Activated CD4-positive, alpha-beta T cell treated with anti-CD3 and anti-CD28 coated beads, Interleukin-2, amount 10 ng/mL, durations not matched to agents 24 days and 14 days (primary cell): ENCODE results near the gene GAD2. TPM values are rescaled to one million over a fixed set of nuclear protein-coding genes. Genes with fewer than 3 reads are reported as not detected.

Experiments
- DNase-seq: peaks from one replicate; pipeline ENCODE4 v3.0.0; 2022
- H3K27ac Mint-ChIP-seq: one replicate; pipeline ENCODE4 v1.8.0; 2022; ENCODE audit warnings: mild to moderate bottlenecking, mixed read lengths
- H3K27me3 Mint-ChIP-seq: one replicate; pipeline ENCODE4 v1.8.0; 2022; ENCODE audit warnings: mixed read lengths
- H3K36me3 Mint-ChIP-seq: one replicate; pipeline ENCODE4 v1.8.0; 2022; ENCODE audit warnings: low read depth, mild to moderate bottlenecking, mixed read lengths
- H3K4me1 Mint-ChIP-seq: one replicate; pipeline ENCODE4 v1.8.0; 2021; ENCODE audit warnings: mixed read lengths
- H3K4me3 Mint-ChIP-seq: one replicate; pipeline ENCODE4 v1.8.0; 2022; ENCODE audit warnings: mild to moderate bottlenecking, moderate library complexity, mixed read lengths
- H3K9me3 Mint-ChIP-seq: one replicate; pipeline ENCODE4 v1.8.0; 2021; ENCODE audit warnings: mixed read lengths
- intact Hi-C: fragments of 100-400 bp; cut with micrococcal nuclease; formaldehyde crosslinking; loops from one replicate; pipeline ENCODE4 v1.15.1; 2023
- total RNA-seq: library from RNA; stranded (reverse); gene quantifications from 2 replicates; pipeline ENCODE4 v1.2.3, GENCODE V29; 2022

Gene GAD2
- total RNA-seq, 1 donor from 2014 or later, result not detected

DNA sequence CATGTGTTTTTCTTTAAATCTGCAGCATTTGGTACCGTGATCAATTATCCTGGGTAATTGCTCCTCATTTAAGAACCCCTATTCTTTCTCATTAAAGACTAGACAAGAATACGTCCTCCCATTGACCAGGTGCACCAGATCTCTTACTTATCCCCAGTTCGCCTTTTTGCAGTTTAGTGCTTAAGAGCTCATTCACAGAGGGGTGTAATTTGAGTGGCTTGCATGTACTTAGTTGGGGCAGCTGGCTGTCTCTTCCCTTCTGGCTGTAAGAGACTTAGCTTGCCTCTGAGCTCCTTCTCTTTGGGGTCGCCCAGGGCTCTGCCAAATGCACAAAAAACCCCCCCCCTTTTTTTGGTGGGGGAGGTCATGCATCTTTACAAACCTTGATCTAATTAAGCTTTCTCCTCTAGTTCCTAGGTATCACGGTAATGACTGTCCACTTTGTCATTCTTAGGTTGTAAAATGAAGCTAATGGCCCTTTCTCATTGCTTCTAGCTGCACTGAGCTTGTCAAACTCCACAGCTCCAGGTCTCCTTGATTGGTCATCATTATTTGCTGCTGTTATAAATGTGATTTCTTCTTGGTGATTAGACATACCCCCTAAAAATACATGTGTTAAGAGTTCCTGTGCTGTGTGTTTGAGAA, 26.3 kb downstream of the GAD2 start:
- no peak for DNase-seq
- Mint-ChIP-seq H3K27ac (no peak overlapping the region), H3K9me3 (no peaks in the 10 kb centered on the region), H3K36me3 (no peaks in the 10 kb centered on the region), H3K4me3 (no peak overlapping the region), H3K4me1 (no peaks in the 10 kb centered on the region), H3K27me3 (peaks cover 6% of the 10 kb centered on the region)
- intact Hi-C loops, result no loop called here

DNA sequence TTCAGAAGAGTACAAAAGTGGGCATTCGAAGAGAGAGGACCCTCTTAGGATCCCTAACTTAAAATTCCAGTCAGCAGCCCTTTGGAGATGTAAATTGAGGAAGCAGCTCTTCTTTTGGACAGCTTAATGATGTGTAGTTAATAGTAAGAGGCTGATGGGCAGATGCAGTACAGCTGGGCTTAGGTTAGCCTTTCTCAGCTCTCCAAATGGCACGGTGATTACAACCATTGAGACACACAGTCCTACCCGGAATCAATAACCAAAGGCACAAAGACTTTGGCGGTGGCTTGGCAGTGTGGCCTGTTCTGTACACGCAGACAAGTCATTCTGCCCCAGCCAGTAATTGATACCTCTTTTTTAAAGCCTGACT, 26.8 kb downstream of the GAD2 start:
- Mint-ChIP-seq H3K27me3 (peaks cover 6% of the 10 kb centered on the region), H3K36me3 (no peaks in the 10 kb centered on the region), H3K4me1 (no peaks in the 10 kb centered on the region), H3K27ac (no peak overlapping the region), H3K9me3 (no peaks in the 10 kb centered on the region), H3K4me3 (no peak overlapping the region)
- DNase-seq, result no peak
- intact Hi-C loops, result no loop called here

DNA sequence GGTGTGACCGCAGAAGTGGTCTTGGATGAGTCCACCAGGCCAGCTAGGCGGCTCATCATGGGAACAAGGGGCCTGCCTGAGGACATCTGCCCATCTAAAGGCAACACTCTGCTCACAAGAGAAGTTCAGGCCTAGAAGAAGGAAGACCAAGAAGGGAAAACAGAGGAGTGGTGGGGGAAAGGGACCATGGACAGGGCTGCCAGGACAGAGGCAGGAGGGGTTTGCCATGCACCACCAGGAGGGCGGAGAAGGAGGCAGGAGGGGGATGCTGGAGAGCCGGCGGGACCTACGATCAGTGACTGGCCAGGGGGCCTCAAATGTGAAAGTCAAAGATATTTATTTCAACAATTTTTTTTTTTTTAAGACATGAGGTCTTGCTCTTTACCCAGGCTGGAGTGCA, 33.1 kb downstream of the GAD2 start:
- Mint-ChIP-seq H3K27me3 (peaks cover under 1% of the 10 kb centered on the region), H3K4me1 (no peaks in the 10 kb centered on the region), H3K9me3 (no peaks in the 10 kb centered on the region), H3K4me3 (no peak overlapping the region), H3K27ac (no peak overlapping the region), H3K36me3 (no peaks in the 10 kb centered on the region)
- intact Hi-C loops, result no loop called here
- no peak for DNase-seq

DNA sequence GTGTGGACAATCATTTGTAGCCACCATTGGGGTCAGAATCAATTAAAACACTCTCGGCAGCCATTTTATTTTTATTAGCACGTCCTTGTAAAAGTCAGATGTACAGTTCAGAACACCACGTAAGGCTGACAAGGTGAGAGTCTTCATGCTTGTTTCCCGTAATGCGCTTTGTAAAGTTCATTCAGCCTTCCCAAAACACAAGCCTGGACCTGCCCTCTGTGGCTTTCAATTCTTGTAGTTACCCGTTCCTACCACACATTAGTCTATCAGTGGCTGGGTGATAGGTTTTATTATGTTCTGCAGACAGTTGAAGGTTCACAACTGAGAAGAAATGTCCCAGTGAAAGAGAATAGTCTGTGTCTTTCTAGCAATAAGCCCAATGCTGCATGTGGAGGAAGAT, 35.4 kb downstream of the GAD2 start:
- Mint-ChIP-seq H3K27ac (no peak overlapping the region), H3K4me3 (no peak overlapping the region), H3K27me3 (peaks cover 3% of the 10 kb centered on the region), H3K36me3 (no peaks in the 10 kb centered on the region), H3K4me1 (no peaks in the 10 kb centered on the region), H3K9me3 (no peaks in the 10 kb centered on the region)
- intact Hi-C loops, result no loop called here
- no peak for DNase-seq

DNA sequence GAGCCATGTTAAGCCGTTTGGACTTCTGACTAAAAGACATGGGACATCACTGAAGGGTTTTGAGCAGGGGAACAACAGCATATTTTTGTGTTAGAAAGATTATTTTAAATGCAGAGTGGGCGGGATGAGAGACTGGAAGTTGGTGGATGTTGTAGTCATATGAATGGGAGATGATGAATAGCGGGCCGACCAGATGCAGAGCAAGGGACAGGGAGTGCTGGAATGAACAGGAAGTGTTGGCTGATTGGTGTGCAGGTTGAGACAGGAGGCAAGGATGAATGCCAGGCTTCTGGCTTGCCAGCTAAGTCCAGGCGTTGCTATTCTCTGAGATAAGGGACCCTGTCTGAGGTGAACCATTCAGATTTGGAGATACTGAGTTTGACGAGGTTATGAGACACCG, 38.0 kb downstream of the GAD2 start:
- H3K27me3 Mint-ChIP-seq, result peaks cover 10% of the 10 kb centered on the region
- DNase-seq, result no peak
- H3K4me1 Mint-ChIP-seq, result no peaks in the 10 kb centered on the region
- no peak overlapping the region for H3K4me3 Mint-ChIP-seq
- H3K27ac Mint-ChIP-seq, result no peak overlapping the region
- H3K9me3 Mint-ChIP-seq, result no peaks in the 10 kb centered on the region
- no peaks in the 10 kb centered on the region for H3K36me3 Mint-ChIP-seq
- intact Hi-C loops, result no loop called here

DNA sequence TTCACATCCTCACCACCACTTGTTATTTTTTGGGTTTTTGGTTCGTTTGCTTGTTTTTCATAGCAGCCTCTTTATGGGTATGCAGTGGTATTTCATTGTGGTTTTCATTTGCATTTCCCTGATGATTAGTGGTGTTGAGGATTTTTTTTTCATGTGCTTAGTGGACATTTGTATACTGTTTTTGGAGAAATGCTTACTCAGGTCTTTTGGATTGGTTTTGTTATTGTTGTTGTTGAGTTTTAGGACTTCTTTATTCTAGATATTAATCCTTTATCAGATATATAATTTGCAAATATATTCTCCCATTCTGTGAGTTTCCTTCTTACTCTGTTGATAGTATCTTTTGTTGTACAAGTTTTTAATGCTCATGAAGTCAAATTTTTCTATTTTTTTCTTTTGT, 42.8 kb downstream of the GAD2 start:
- H3K27ac Mint-ChIP-seq, result no peak overlapping the region
- no peak for DNase-seq
- intact Hi-C loops, result no loop called here
- H3K36me3 Mint-ChIP-seq, result no peaks in the 10 kb centered on the region
- H3K9me3 Mint-ChIP-seq, result no peaks in the 10 kb centered on the region
- H3K27me3 Mint-ChIP-seq, result peaks cover 13% of the 10 kb centered on the region
- H3K4me3 Mint-ChIP-seq, result no peak overlapping the region
- H3K4me1 Mint-ChIP-seq, result no peaks in the 10 kb centered on the region

DNA sequence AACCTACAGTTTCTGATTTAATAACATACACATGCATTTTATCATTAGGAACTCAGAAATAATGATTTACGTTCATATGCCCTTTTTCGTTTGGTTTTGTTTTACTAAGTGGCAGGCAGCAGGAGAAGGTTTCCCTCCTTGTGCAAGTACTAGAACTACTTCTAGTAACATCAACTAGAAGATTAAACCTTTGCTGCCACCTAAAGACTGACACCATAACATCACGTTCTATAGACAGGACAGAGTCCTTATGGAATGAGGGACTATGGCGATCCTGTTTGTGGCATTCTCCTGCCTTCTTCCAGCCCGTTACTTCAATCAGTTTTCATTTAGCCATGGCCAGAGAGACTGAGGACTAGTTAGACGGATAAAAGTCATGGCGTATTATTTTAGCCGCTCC, 53.2 kb downstream of the GAD2 start:
- Mint-ChIP-seq H3K4me3 (no peak overlapping the region), H3K27me3 (peaks cover 8% of the 10 kb centered on the region), H3K4me1 (no peaks in the 10 kb centered on the region), H3K27ac (no peak overlapping the region), H3K36me3 (no peaks in the 10 kb centered on the region), H3K9me3 (no peaks in the 10 kb centered on the region)
- intact Hi-C loops, result no loop called here
- DNase-seq, result no peak

DNA sequence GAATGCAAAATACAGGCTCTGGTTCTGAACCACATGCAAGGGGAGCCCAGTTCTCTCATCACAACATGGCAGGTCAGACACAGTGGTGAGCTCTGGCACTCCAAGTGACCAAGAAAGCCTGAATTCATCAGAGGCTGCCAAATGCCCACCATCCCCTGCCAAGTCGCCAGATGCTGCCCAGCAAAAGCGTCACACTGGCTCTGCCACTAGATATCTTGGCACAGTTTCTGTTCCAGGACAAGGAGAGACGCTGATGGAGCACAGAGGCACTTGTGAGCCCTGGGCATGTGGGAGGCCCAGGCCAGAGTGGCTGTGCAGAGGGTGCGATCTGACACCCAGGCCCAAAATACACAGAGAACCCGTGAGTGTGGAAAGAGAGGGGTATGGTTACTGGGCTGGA, 57.8 kb downstream of the GAD2 start:
- H3K27ac Mint-ChIP-seq, result no peak overlapping the region
- H3K9me3 Mint-ChIP-seq, result no peaks in the 10 kb centered on the region
- DNase-seq, result no peak
- H3K36me3 Mint-ChIP-seq, result no peaks in the 10 kb centered on the region
- intact Hi-C loops, result no loop called here
- no peaks in the 10 kb centered on the region for H3K4me1 Mint-ChIP-seq
- H3K4me3 Mint-ChIP-seq, result no peak overlapping the region
- peaks cover 5% of the 10 kb centered on the region for H3K27me3 Mint-ChIP-seq

DNA sequence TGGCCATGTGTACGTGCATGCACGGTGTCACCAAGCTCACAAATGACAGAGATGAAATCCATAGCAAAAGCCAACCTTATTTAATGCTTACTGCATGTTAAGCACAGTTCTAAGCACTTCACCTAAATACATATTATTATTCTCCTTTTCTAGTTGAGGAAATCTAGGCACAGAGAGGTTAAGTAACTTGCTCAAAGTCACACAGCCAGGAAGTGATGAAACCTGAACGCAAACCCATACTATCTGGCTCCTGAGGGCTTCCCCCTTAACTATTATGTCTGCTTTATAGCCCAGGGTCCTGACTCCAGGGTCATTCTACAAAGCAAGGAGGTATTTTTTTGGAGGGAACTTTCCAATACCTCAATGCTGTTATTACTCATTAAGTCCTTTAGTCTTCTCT, 61.7 kb downstream of the GAD2 start:
- intact Hi-C loops, result no loop called here

DNA sequence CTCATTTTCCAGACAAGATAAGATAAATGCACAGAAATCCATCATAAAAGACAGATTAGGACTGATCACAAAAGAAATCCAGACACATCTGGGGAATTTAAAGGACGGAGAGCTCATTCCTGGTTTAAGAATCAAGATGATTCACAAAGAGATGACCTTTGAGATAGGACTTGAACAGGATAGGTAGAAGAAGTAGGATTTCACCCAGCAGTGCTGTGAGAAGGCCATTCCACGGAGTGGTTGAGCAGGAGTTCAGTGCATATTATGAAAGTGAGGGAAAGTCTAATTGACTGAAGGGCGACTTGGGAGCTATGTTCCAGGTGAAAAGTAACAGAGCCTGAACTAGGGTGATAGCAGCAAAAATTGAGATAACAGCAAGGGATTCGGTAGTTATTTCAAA, 73.7 kb downstream of the GAD2 start:
- Mint-ChIP-seq H3K27ac (no peak overlapping the region), H3K4me3 (no peak overlapping the region), H3K9me3 (no peaks in the 10 kb centered on the region), H3K4me1 (no peaks in the 10 kb centered on the region), H3K36me3 (no peaks in the 10 kb centered on the region), H3K27me3 (peaks cover 10% of the 10 kb centered on the region)
- DNase-seq, result no peak
- intact Hi-C loops, result no loop called here

More for the DNA sequence above, 61.7 kb downstream of the GAD2 start:
- no peaks in the 10 kb centered on the region for H3K36me3 Mint-ChIP-seq
- H3K4me1 Mint-ChIP-seq, result no peaks in the 10 kb centered on the region
- H3K27me3 Mint-ChIP-seq, result peaks cover 3% of the 10 kb centered on the region
- H3K27ac Mint-ChIP-seq, result no peak overlapping the region
- H3K9me3 Mint-ChIP-seq, result no peaks in the 10 kb centered on the region
- no peak for DNase-seq
- H3K4me3 Mint-ChIP-seq, result no peak overlapping the region

DNA sequence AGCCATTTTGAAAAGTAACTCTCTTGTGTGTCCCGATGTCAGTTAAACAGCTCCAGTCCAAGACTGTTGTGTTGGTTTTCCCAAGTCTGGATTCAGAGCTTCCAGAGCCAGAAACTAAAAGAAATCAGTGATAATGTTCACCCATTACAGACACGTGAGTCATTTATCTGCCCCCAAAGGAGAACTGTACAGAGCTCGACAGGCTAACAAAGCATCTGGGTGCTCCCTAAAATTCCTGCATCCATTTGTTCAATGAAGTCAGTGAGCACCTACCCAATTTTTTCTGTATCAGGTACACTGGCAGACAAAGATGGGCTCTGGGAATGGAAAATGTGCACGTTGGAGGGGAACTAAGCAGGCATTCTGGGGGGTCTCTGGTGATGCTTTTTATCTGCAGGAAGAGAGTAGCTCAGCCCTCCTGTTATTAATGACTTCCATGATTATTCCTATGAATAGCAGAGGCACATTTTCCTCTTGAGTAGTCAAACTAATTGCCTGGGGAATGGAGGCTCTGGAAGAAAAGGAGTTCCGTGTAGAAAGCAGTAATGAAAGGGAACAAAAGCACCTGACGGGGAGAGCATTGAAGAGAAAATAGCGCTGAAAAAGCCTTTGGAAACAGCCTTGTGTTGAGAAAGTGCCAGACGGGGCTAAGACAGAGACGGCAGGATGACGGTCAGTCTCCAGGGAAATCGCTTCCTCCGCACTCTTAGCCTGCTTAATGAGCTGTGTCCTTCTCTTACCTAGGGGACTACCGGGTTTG, 75.3 kb downstream of the GAD2 start:
- no peak overlapping the region for H3K4me3 Mint-ChIP-seq
- intact Hi-C loops, result no loop called here

DNA sequence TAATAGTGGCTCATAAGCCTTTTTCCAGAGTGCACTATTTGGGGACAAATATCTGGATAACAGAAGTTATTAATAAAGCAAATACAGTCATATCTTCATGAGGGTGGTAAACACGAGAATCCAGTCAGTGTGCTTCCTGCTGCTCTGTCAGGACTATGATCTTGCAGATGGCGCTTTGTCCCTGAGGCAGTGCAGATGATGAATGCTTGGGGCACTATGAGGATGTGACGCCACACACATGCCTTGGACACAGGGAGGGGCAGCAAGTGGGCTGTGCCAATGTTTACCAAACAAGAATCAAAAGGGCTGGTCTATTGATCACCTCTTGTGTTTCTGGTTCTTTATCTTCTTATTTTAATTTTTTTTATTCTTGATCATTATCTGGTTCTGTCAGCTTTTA, 79.8 kb downstream of the GAD2 start:
- DNase-seq, result no peak
- peaks cover 7% of the 10 kb centered on the region for H3K27me3 Mint-ChIP-seq
- intact Hi-C loops, result no loop called here
- H3K4me1 Mint-ChIP-seq, result no peaks in the 10 kb centered on the region
- no peaks in the 10 kb centered on the region for H3K9me3 Mint-ChIP-seq
- no peak overlapping the region for H3K4me3 Mint-ChIP-seq
- H3K36me3 Mint-ChIP-seq, result no peaks in the 10 kb centered on the region
- no peak overlapping the region for H3K27ac Mint-ChIP-seq

More for the DNA sequence above, 75.3 kb downstream of the GAD2 start:
- Mint-ChIP-seq H3K27ac (no peak overlapping the region), H3K4me1 (no peaks in the 10 kb centered on the region), H3K27me3 (peaks cover 10% of the 10 kb centered on the region), H3K36me3 (no peaks in the 10 kb centered on the region), H3K9me3 (no peaks in the 10 kb centered on the region)
- DNase-seq, result no peak

DNA sequence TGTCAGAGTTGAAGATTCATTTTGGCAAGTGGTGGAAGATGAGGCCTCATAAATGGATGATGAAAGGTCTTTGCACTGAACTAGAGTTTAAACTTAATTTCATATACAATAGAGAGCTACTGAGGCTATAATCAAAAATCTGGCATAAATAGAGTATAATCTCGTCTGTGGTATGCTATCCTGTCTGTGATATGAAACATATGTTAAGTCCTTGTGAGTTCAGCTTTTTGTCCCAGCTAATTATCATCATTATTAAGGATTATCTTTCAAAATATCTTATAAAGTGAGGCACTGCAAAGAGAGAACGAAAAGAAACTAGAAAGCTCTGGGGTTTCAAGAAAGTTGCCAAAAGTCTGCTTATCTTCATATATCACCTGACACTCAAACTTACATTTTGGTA, 83.4 kb downstream of the GAD2 start:
- Mint-ChIP-seq H3K27ac (no peak overlapping the region), H3K36me3 (no peaks in the 10 kb centered on the region), H3K9me3 (no peaks in the 10 kb centered on the region), H3K27me3 (peaks cover 11% of the 10 kb centered on the region), H3K4me1 (no peaks in the 10 kb centered on the region), H3K4me3 (no peak overlapping the region)
- intact Hi-C loops, result no loop called here
- DNase-seq, result no peak

DNA sequence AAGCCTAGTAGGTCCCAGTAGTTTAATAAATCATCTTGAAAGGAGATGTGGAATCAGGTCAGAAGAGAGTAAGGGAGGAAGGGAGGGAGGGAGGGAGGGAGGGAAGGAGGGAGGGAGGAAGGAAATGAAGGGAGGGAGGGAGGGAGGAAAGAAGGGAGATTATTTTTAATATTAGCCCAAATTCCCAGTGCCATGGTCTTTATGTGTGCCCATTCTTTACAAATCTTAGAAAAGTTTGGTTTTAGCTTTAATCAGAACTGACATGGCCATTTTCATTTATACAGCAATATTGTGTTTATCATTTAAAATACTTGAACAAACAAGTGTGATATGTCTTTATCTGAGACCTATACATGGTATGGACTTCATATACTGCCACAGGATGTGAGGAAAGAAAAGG, 86.8 kb downstream of the GAD2 start:
- DNase-seq, result no peak
- H3K4me3 Mint-ChIP-seq, result no peak overlapping the region
- peaks cover 8% of the 10 kb centered on the region for H3K27me3 Mint-ChIP-seq
- intact Hi-C loops, result no loop called here
- no peaks in the 10 kb centered on the region for H3K9me3 Mint-ChIP-seq
- no peaks in the 10 kb centered on the region for H3K4me1 Mint-ChIP-seq
- H3K36me3 Mint-ChIP-seq, result no peaks in the 10 kb centered on the region
- no peak overlapping the region for H3K27ac Mint-ChIP-seq

DNA sequence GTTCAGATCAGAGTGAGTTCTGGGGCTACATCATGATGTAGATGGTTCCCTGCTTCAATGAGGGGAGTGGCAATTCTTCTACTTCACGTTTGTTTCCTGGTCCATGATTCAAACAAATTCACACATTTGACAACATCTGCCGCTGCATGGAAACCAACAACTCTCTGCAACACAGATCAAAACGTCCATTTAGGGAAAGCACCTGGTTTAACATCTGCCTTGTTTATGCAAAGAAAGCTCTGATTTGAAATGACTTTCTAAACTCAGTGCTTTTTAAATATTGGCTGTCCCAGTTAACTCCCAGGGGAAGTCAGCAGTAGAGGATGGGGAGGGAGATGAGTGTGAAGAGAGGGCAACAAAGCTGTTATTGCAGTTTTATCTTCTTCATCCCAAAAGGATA, 93.8 kb downstream of the GAD2 start:
- no peaks in the 10 kb centered on the region for H3K9me3 Mint-ChIP-seq
- no peaks in the 10 kb centered on the region for H3K36me3 Mint-ChIP-seq
- H3K27me3 Mint-ChIP-seq, result peaks cover 14% of the 10 kb centered on the region
- no peak for DNase-seq
- no peak overlapping the region for H3K27ac Mint-ChIP-seq
- no peaks in the 10 kb centered on the region for H3K4me1 Mint-ChIP-seq
- intact Hi-C loops, result no loop called here
- H3K4me3 Mint-ChIP-seq, result no peak overlapping the region
